ENCODE data around the gene FER1L5.

GRCh38 chr2:96739633-96740428, 97.3 kb downstream of the FER1L5 start, which contains the start of gene LMAN2L:
- TF ChIP-seq POLR2A (IDR thresholded peaks at IDR 0.05; ENCODE audit: low read depth, low read length) (peak; percentile 63), POLR2AphosphoS5 (IDR thresholded peaks at IDR 0.05; ENCODE audit: low read depth, low read length) (0 out of 2 replicates have a peak, but pooled peaks have one; percentile 57), SPI1 (IDR thresholded peaks at IDR 0.05; ENCODE audit: low read depth, low read length) (no peak)

Data from GM12891 (cell line).